Ovary (tissue), 3 donors: Measurements from ENCODE around the gene MROH9.

ENCODE experiments used
- EP300 ChIP-seq: sonication (generic); formaldehyde crosslinking; IDR thresholded peaks from one replicate; pipeline ENCODE4 v1.6.1; 2017; ENCODE audit warnings: antibody characterized with exemption
- POLR2A ChIP-seq: fragments of 450-650 bp; IDR thresholded peaks from one replicate; pipeline ENCODE4 v1.6.1; 2017; ENCODE audit warnings: antibody characterized with exemption, mild to moderate bottlenecking, moderate library complexity
- TF ChIP-seq, protein P1 (sequence below), 3 donors: fragments of 450-650 bp in 2 of 3; fragments of 200-600 bp in 1 of 3; IDR thresholded peaks; one replicate each; pipeline versions ENCODE4 v1.5.1 to v1.8.0; 2016 to 2022; ENCODE audit warnings: antibody characterized with exemption in 3 of 3, mild to moderate bottlenecking in 1 of 3
- donor health status: DM: no; HTN: no; CAD: no.

GRCh38 chr1:170910273-170910672 is 25.1 kb upstream of the MROH9 start:
- TF ChIP-seq, protein P1, sequence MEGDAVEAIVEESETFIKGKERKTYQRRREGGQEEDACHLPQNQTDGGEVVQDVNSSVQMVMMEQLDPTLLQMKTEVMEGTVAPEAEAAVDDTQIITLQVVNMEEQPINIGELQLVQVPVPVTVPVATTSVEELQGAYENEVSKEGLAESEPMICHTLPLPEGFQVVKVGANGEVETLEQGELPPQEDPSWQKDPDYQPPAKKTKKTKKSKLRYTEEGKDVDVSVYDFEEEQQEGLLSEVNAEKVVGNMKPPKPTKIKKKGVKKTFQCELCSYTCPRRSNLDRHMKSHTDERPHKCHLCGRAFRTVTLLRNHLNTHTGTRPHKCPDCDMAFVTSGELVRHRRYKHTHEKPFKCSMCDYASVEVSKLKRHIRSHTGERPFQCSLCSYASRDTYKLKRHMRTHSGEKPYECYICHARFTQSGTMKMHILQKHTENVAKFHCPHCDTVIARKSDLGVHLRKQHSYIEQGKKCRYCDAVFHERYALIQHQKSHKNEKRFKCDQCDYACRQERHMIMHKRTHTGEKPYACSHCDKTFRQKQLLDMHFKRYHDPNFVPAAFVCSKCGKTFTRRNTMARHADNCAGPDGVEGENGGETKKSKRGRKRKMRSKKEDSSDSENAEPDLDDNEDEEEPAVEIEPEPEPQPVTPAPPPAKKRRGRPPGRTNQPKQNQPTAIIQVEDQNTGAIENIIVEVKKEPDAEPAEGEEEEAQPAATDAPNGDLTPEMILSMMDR (IDR thresholded peaks at IDR 0.05), result no peak
- no peak for TF ChIP-seq POLR2A
- TF ChIP-seq EP300, result no peak
